H1 (cell line): ENCODE results near the gene INPP5A.

Experiments
- BRCA1 ChIP-seq: IDR thresholded peaks from 2 replicates; pipeline ENCODE4 v1.6.1; 2012; ENCODE audit warnings: low read depth, low read length, improper control_type of control experiment
- CEBPB ChIP-seq: IDR thresholded peaks from 2 replicates; pipeline ENCODE4 v1.6.1; 2012; ENCODE audit warnings: low read depth, low read length
- EP300 ChIP-seq, 2 experiments: IDR thresholded peaks; 1 replicate in 1 of 2; 2 replicates in 1 of 2; pipeline ENCODE4 v1.6.1; 2011 to 2012; ENCODE audit warnings: low read depth in 2 of 2, low read length in 2 of 2, mild to moderate bottlenecking in 2 of 2, borderline replicate concordance in 1 of 2, inconsistent platforms in 1 of 2, moderate library complexity in 1 of 2
- EZH2 ChIP-seq: fragments of 200-600 bp; sonication (generic); IDR thresholded peaks from 2 replicates; pipeline ENCODE4 v1.7.1; 2012; ENCODE audit warnings: low read depth, mild to moderate bottlenecking, moderate library complexity, low read length, inconsistent platforms; ENCODE audit not compliant: severe bottlenecking
- GABPA ChIP-seq: IDR thresholded peaks from 2 replicates; pipeline ENCODE4 v1.6.1; 2011; ENCODE audit warnings: mild to moderate bottlenecking, low read length, moderate library complexity, borderline replicate concordance; ENCODE audit not compliant: insufficient read depth
- MAFK ChIP-seq: IDR thresholded peaks from 2 replicates; pipeline ENCODE4 v1.6.1; 2012; ENCODE audit warnings: low read depth, mild to moderate bottlenecking, improper control_type of control experiment, low read length
- POLR2AphosphoS5 ChIP-seq: IDR thresholded peaks from 2 replicates; pipeline ENCODE4 v1.6.1; 2011; ENCODE audit warnings: low read depth, low read length
- SAP30 ChIP-seq: fragments of 300-600 bp; sonication (generic); IDR thresholded peaks from 2 replicates; pipeline ENCODE4 v1.7.1; 2012; ENCODE audit warnings: low read length, moderate library complexity, mild to moderate bottlenecking, inconsistent platforms; ENCODE audit not compliant: insufficient read depth, insufficient replicate concordance
- SUZ12 ChIP-seq: fragments of 200-600 bp; sonication (generic); IDR thresholded peaks from 2 replicates; pipeline ENCODE4 v1.6.1; 2012; ENCODE audit warnings: mild to moderate bottlenecking, inconsistent platforms, low read length, moderate library complexity, mixed read lengths

DNA sequence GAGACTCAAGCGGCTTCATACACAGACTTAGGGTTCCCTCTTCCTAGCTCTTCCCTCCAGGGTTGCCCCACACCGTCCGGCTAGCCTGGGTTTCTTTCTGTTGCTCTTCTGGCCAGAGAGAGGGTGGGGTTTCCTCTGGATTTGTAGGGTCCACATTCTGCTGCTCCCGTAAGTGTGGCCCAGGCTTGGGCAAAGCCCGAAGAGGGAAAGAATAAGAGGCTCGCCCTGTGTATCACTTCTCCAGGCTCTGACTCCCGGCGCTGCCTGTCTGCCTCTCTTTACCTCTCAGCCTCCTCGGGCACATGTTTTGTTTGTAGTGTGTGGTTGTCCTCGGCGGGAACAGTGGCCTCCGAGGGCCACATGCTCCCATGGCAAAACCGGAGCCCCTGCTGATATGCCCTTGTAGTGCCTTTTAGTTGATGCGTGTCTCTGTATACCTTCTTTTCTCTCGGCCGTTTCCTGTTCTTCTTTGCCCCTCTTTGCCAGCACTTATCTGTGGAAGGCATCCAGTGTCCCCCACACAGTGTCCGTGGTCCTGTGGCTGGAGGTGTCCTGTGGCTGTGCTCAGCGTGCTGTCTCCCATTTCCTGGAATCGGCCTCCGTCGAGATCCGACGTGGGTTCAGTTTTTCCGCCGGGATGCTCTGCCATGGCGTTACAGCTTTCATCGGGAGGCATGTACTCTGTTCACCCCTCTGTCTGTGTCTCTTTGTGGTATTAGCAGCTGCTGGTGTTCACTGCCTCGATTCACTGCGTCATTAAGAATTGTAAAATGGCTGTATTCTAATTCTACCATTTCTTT is 102.9 kb downstream of the INPP5A start:
- TF ChIP-seq GABPA (no peak), CEBPB (no peak), POLR2AphosphoS5 (no peak), MAFK (no peak), EP300 (IDR thresholded peaks at IDR 0.05; ENCODE audit: borderline replicate concordance in 1 of 2, low read depth in 2 of 2, low read length in 2 of 2) (no peak), EZH2 (no peak), SAP30 (no peak), SUZ12 (no peak), BRCA1 (no peak)
